ENCODE measurements around the gene TRIM65. TPM values are rescaled to one million over a fixed set of nuclear protein-coding genes. Genes with fewer than 3 reads are reported as not detected.

Gene TRIM65
- total RNA-seq: 10 to 100 TPM; 12.8 to 15.7 TPM
- long read RNA-seq, donor 1, partial matches to known transcripts: 1 of 13 reads
- long read RNA-seq, donor 1, other reads (novel, unspliced or antisense): 5 of 13 reads
- long read RNA-seq, donor 2, partial matches to known transcripts: 2 of 7 reads
- long read RNA-seq, donor 2, other reads (novel, unspliced or antisense): 5 of 7 reads

DNA sequence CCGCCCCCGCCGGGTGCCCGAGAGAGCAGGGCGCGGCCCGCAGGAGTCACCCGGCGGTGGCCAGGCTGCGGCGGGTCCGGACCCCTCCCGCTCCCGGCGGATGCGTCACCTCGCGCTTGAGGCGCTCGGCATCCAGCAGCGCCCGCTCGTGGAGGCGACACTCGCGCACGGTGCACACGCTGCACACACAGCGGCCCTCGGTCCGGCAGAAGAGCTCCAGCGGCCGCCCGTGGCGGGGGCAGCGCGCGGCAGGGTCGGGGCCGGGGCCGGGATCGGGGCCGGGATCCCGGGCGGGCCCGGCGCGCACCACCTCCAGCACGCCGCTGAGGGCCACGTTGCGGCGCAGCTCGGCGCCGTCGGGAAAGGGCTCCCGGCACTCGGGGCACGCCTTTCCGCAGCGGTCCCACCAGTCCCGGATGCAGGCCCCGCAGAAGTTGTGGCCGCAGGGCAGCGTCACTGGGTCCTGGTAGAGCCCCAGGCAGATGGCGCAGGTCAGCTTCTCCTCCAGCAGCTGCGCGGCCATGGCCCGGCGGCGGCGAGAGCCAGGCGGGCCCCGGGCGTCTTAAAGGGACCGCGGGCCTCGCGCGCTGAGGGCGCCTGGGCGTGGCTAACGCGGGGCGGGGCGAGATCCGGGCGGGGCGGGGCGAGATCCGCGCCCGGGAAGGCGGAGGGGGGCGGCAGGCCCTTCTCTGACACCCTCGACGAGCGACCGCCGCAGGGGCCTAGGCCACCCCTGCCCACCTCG, at the start of gene TRIM65:
Gene TRIM65, minus strand, starts transcription at position 537 of the 745 bp plus-strand sequence. Its CDS starts 14 bp downstream, at position 523.
- peak; percentile 97 for DNase-seq (ENCODE audit: low spot score)
- intact Hi-C loops (cut with DNase I): no loop called here

GRCh38 chr17:75945211-75945610, 48.5 kb upstream of the TRIM65 start:
- no peak for DNase-seq (ENCODE audit: low spot score)
- intact Hi-C loops (cut with DNase I): no loop called here

GRCh38 chr17:75943491-75943890, 46.7 kb upstream of the TRIM65 start:
- peak; percentile 12 for DNase-seq (ENCODE audit: low spot score)

DNA sequence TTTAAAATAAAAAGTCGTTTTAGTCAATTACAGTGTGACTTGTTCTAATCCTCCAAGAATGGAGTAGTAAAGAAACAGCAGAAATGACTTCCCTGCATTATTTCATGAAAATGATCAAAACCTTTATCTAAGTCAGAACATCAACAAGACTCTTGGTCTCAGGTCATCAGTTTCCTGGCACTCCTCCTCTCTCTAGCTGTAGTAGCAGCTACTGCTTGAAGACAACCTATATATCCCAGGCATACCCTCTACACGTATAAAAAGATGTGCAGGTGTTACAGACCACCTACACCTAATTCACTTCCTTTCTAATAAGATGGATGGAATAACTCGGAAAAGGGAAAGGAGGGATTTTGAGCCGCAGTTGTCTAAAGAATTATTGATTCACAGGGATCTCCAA, 45.7 kb upstream of the TRIM65 start:
- intact Hi-C loops (cut with DNase I): no loop called here
- no peak for DNase-seq (ENCODE audit: low spot score)

More at GRCh38 chr17:75943491-75943890, 46.7 kb upstream of the TRIM65 start:
- intact Hi-C loops (cut with DNase I): no loop called here

- peak; percentile 5 for DNase-seq (ENCODE audit: low spot score)
- intact Hi-C loops (cut with DNase I): no loop called here
Observed at GRCh38 chr17:75941442-75941819, 44.7 kb upstream of the TRIM65 start.

DNA sequence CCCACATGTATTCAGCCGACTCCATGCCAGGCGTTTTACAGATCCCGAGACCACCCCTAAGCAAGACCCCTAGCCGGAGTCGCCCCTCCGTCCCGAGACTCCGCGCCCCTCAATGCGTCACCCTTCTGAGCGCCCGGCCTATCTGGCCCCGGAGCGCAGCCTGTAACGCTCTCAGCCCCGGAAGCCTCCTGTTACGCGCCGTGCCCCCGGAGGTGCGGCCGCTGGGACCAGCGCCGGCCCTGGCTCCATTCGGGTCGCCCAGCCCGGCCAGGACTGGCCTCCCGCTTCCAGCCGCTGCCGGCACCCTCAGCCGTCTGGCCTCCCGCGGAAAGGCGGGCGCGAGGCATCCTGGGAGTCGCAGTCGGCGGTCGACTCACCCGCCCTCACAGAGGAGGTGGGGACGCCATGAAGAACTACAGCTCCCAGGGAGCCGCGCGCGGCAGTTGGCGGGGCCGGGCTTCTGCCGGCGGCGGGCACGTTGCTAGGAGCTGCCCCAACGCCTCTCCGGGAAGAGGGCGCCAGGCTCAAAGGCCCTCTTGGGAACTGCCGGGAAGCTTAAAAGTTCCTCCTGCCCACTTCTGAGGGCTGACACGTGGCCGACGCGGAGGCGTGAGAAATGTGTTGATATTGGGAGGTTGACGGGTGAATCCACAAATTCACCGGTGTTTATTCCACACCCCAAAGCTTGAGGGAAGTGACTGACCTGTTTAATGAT, 44.1 kb upstream of the TRIM65 start, which contains the start of gene FBF1:
Gene FBF1, minus strand, starts transcription at position 316 of the 715 bp plus-strand sequence. CDS start 2,893 bp downstream, outside the sequence.
- intact Hi-C loops (cut with DNase I): loop anchor here in 1 of 2 donors (1.0 kb wide), 1 partner anchor 39 kb away; no protein-coding TSS in a partner anchor

GRCh38 chr17:75937652-75938051, 40.9 kb upstream of the TRIM65 start:
- intact Hi-C loops (cut with DNase I): no loop called here
- DNase-seq (ENCODE audit: low spot score): peak; percentile 41

More for the DNA sequence above, 44.1 kb upstream of the TRIM65 start, which contains the start of gene FBF1:
- DNase-seq (ENCODE audit: low spot score): peak; percentile 98

- intact Hi-C loops (cut with DNase I): no loop called here
- no peak for DNase-seq (ENCODE audit: low spot score)
Observed at GRCh38 chr17:75933808-75934207, 37.1 kb upstream of the TRIM65 start.

- peak; percentile 5 for DNase-seq (ENCODE audit: low spot score)
- intact Hi-C loops (cut with DNase I): no loop called here
Observed at GRCh38 chr17:75932852-75933251, 36.1 kb upstream of the TRIM65 start.

DNA sequence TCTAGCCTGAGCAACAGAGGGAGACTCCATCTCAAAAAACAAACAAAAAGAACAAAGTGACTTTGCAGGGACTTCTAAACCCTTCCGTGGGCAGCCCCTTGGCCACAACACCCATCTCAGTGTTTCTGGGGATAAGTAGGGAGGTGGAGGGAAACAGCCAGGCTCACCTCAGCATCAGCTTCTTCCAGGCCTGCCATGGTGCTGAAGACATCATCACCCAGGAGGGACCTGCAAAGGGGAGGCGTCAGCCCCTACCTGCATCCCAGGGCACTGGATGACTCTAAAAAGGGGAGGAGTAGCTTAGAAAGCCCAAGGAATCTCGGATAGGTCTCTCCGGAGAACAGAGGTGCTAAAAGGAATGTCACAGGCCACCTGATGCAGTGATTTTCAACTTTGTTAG, 34.3 kb upstream of the TRIM65 start:
- intact Hi-C loops (cut with DNase I): no loop called here
- peak; percentile 22 for DNase-seq (ENCODE audit: low spot score)

DNA sequence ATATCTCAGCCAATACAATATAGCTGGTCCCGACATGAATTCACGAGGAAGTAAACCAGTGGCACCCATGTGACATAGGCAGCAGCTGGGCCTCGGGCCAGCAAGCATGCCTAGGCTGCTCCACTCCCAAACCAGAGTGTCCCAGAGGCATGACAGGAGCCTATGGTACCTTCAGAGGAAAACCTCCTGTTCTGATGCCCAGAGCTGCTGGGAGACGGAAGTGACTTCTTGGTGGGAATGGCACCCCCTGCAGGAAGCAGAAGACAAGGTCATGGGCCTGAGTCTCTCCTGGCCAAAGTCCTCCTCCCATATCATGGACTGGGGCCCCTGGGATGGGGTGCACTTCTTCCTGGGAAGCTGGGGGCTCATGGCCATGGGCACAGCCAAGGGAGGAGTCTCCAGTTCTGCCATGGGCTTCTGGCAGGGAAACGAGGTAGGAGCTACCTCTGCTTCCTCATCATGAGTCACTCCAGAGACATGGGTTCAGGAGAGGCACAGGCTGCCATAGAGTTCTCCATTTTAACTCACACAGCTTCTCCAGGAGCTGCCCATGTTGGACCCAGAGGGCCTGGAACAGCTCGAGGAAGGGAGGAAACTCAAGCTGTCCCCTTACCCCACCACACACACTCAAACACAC, 30.7 kb upstream of the TRIM65 start:
- DNase-seq (ENCODE audit: low spot score): no peak
- intact Hi-C loops (cut with DNase I): no loop called here

GRCh38 chr17:75926456-75926855, 29.7 kb upstream of the TRIM65 start:
- intact Hi-C loops (cut with DNase I): no loop called here
- DNase-seq (ENCODE audit: low spot score): no peak

DNA sequence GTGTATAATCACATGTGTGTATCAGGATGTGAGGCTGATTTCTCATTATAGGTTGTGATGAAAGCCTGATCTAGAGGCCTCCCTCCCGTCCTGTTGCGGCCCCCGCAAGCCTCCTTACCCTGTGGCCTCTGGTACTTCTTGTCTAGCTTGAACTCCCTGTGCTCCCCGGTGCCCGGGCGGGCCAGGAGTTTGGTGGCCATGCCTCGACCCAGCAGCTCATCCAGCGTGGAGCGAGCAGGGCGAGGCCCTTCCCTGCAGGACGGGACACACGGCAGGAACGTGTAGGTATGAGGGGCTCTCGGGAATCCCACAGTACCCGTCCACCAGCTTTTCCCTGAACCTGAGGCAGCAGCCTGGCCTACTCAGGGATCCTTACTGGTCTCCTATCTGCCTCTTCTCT, 29.2 kb upstream of the TRIM65 start:
- intact Hi-C loops (cut with DNase I): no loop called here
- no peak for DNase-seq (ENCODE audit: low spot score)

- no peak for DNase-seq (ENCODE audit: low spot score)
- intact Hi-C loops (cut with DNase I): no loop called here
Observed at GRCh38 chr17:75925103-75925502, 28.4 kb upstream of the TRIM65 start.

DNA sequence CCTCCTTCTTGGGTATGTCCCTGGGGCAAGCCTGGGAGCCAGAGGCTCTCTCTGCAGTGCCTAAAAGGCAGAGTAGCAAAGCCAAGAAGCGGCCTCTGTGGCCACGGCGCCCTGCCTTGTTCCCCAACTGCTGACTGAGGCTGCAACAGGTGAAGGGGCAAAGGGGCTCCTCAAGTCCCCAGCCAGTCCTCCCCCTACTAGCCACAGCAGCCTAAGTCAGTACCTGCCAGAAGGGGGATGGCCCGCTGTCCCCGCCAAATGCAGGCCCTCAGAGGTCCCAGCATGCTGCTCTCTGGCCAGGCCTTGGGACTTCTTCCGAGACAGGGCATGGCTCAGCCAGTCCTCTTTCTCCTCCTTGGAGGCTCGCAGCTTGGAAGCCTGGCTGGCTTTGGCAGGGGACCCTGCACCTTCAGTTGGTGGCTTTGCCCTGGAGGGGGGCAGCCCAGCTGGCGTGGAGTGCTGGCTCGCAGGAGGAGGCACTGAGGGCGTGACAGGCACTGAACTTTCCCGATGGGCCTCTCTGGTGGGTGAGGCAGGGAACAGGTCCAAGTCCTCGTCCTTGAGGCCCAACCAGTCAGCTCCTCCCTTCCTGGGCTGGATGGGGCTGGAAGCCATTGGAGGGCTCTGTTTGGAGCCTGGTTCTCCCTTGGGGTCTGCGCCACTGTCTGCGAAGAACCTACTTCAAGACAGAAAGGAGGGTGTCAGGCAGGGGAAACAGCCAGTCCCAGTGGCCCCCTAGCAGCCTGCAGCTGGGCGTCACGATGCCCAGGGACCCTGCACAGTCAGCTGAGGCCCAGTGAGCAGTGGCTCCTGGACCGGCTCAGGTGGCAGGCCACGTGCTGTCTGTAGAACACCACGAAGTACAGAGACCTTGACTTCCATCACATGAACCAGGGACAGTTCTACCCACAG, 26.5 kb upstream of the TRIM65 start:
- no peak for DNase-seq (ENCODE audit: low spot score)
- intact Hi-C loops (cut with DNase I): no loop called here

- no peak for DNase-seq (ENCODE audit: low spot score)
- intact Hi-C loops (cut with DNase I): no loop called here
Observed at GRCh38 chr17:75922173-75922961, 25.6 kb upstream of the TRIM65 start.

- no peak for DNase-seq (ENCODE audit: low spot score)
- intact Hi-C loops (cut with DNase I): no loop called here
Observed at GRCh38 chr17:75921596-75921995, 24.8 kb upstream of the TRIM65 start.

GRCh38 chr17:75920045-75920560, 23.4 kb upstream of the TRIM65 start:
- DNase-seq (ENCODE audit: low spot score): no peak
- intact Hi-C loops (cut with DNase I): no loop called here
